Stimulated activated CD4-positive, alpha-beta T cell treated with anti-CD3 and anti-CD28 coated beads, Interleukin-4, amount 100 ng/mL, for 24 hours (primary cell): ENCODE data around the gene KLHL33.
"Not testable (repeated sequence)": the region's sequence is repeated elsewhere in the genome, so short reads cannot be mapped to it uniquely, and the experiment has no call there.

Experiments used
- DNase-seq: peaks from one replicate; pipeline ENCODE4 v3.0.0-alpha.2; 2020

KLHL33 gene

GRCh38 chr14:20446889-20447288, 10.9 kb upstream of the KLHL33 start:
- DNase-seq = no peak

GRCh38 chr14:20443650-20444049, 7.7 kb upstream of the KLHL33 start:
- not testable (repeated sequence) for DNase-seq

- DNase-seq = no peak
These were observed 5.5 kb upstream of the KLHL33 start for GRCh38 chr14:20441461-20441860.

GRCh38 chr14:20440882-20441281, 4.9 kb upstream of the KLHL33 start:
- DNase-seq = peak; percentile 22

- no peak for DNase-seq
These were observed 4.5 kb upstream of the KLHL33 start for GRCh38 chr14:20440465-20440864.

- DNase-seq = no peak
These were observed 2.7 kb upstream of the KLHL33 start for GRCh38 chr14:20438664-20439063.

GRCh38 chr14:20436363-20436755, 393 bp upstream of the KLHL33 start:
- DNase-seq = no peak

- no peak for DNase-seq
These were observed 1.0 kb downstream of the KLHL33 start for GRCh38 chr14:20434701-20435581.

GRCh38 chr14:20429801-20430669, 5.9 kb downstream of the KLHL33 start:
- no peak for DNase-seq

GRCh38 chr14:20428802-20429201, 7.2 kb downstream of the KLHL33 start:
- DNase-seq = no peak

GRCh38 chr14:20428010-20428365, 8.0 kb downstream of the KLHL33 start:
- no peak for DNase-seq

GRCh38 chr14:20427231-20428009, 8.5 kb downstream of the KLHL33 start:
- DNase-seq = no peak

- no peak for DNase-seq
These were observed 11.1 kb downstream of the KLHL33 start for GRCh38 chr14:20424851-20425250.

GRCh38 chr14:20422886-20423285, 13.1 kb downstream of the KLHL33 start:
- DNase-seq = no peak

GRCh38 chr14:20421267-20421666, 14.7 kb downstream of the KLHL33 start:
- no peak for DNase-seq

- DNase-seq = no peak
These were observed 16.5 kb downstream of the KLHL33 start for GRCh38 chr14:20419419-20419818.

GRCh38 chr14:20418501-20418909, 17.5 kb downstream of the KLHL33 start:
- no peak for DNase-seq

- DNase-seq = no peak
These were observed 18.4 kb downstream of the KLHL33 start for GRCh38 chr14:20417250-20418186.

GRCh38 chr14:20416223-20416622, 19.7 kb downstream of the KLHL33 start:
- DNase-seq = no peak

GRCh38 chr14:20415782-20416206, 20.2 kb downstream of the KLHL33 start:
- peak; percentile 52 for DNase-seq

- DNase-seq = peak; percentile 26
These were observed 22.3 kb downstream of the KLHL33 start for GRCh38 chr14:20413744-20414082.
